BLaER1 treated with 17β-estradiol and CSF1 and Interleukin-3, amounts not matched to agents 10 nM and 100 nM (cell line): Measurements from ENCODE around the gene ORC5.
"Not testable (repeated sequence)": the region's sequence is repeated elsewhere in the genome, so short reads cannot be mapped to it uniquely, and the experiment has no call there.

Source experiments
- H3K27ac ChIP-seq, 11 experiments: shearing (Covaris generic); formaldehyde crosslinking; 2 replicates each; pipeline ENCODE4 v1.8.1; 2022
- H3K27me3 ChIP-seq, 11 experiments: shearing (Covaris generic); formaldehyde crosslinking; 2 replicates each; pipeline ENCODE4 v1.8.1; 2022
- H3K36me3 ChIP-seq, 11 experiments: shearing (Covaris generic); formaldehyde crosslinking; 2 replicates each; pipeline ENCODE4 v1.8.1; 2022
- H3K4me1 ChIP-seq, 10 experiments: shearing (Covaris generic); formaldehyde crosslinking; 2 replicates each; pipeline ENCODE4 v1.8.1; 2022
- H3K4me2 ChIP-seq, 11 experiments: shearing (Covaris generic); formaldehyde crosslinking; 2 replicates each; pipeline ENCODE4 v1.8.1; 2022
- H3K4me3 ChIP-seq, 10 experiments: shearing (Covaris generic); formaldehyde crosslinking; 2 replicates each; pipeline ENCODE4 v1.8.1; 2022
- H3K9ac ChIP-seq, 11 experiments: shearing (Covaris generic); formaldehyde crosslinking; 2 replicates each; pipeline ENCODE4 v1.8.1; 2022
- H3K9me3 ChIP-seq, 11 experiments: shearing (Covaris generic); formaldehyde crosslinking; replicated peaks in 1 of 11; 2 replicates each; pipeline ENCODE4 v1.8.1; 2022
- H4K20me1 ChIP-seq, 11 experiments: shearing (Covaris generic); formaldehyde crosslinking; 2 replicates each; pipeline ENCODE4 v1.8.1; 2022
- Cebpa-rat ChIP-seq, 11 experiments: shearing (Covaris generic); IDR thresholded peaks; 2 replicates each; pipeline ENCODE4 v1.8.1; 2022

The ORC5 gene

DNA sequence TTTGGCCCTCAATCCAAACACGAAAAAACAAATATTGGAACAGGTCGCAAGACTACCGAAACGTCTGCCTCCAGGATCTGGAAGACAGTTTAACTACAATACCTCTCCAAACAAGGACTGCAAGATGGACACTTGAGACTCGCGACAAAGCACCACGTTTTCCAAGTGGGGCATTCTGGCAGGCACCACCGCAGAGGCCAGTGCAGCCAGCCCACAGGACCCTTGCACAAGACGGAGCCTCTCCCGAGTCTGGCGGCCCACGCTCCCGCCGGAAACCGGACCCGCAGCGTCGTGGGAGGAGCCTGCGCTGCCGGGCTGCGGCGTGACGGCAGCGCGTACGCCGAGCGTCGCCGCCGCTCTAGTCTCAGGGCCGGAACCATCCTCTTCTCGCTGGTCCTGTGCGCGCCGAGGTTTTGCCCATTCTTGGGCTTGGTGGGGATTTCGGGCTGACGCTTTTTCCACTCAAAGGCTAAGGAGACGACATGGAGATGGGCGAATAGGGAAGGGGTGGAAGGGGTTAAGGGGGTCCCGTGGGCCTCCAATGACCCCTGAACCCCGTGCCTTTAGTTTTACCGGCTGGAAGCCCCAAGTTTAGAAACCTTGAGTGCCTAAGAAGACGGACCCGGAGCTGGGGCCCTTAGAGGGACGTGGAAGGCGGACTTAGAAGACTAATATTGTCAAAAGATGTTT, at the start of gene ORC5:
TSS of gene ORC5 (minus strand) at position 283 of the 690 bp plus-strand sequence. CDS start at position 174, 109 bp downstream.
- no peak for TF ChIP-seq Cebpa-rat (IDR thresholded peaks at IDR 0.05)
- Histone ChIP-seq H3K4me2 (peak within 1 kb of the TSS; percentile 84 to 98 (median 91)), H3K4me3 (peak within 1 kb of the TSS; percentile 75 to 93 (median 82)), H4K20me1 (peaks cover 0 to 11% (median 0%) of the 10 kb centered on the region in 11 experiments; a peak in 1 of 22 replicates), H3K36me3 (peaks cover 12 to 24% (median 13%) of the 10 kb centered on the region in 11 experiments), H3K27me3 (no peaks in the 10 kb centered on the region), H3K9ac (peak within 1 kb of the TSS; percentile 78 to 93 (median 89)), H3K4me1 (peaks cover 20 to 25% (median 23%) of the 10 kb centered on the region in 10 experiments), H3K27ac (peak within 1 kb of the TSS; percentile 78 to 92 (median 89)), H3K9me3 (peaks cover 0 to 5% (median 0%) of the 10 kb centered on the region in 11 experiments; a peak in 2 of 22 replicates)

DNA sequence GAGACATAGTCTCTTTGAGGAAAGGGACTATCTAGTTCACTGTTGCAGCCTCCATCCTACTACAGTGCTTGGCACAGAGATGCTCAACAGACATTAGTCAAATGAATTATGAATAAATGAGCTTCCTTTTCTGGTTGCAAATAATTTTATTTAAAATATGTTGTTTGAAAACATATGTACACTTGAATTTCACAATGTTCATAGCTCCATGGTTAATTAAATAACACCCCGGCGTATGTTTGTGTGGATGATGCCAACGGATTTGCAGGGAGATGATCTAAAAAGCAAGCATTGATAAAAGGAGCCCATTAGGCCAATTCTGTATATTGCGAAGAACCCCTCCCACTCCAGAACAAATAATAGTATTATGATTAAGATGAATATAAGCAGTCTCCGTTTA, 47.8 kb upstream of the ORC5 start:
- H3K9ac ChIP-seq, result no peak overlapping the region
- peaks cover 0 to 2% (median 0%) of the 10 kb centered on the region in 11 experiments; a peak in 1 of 22 replicates for H3K9me3 ChIP-seq
- TF ChIP-seq Cebpa-rat (IDR thresholded peaks at IDR 0.05), result no peak
- no peaks in the 10 kb centered on the region for H3K27me3 ChIP-seq
- H3K4me3 ChIP-seq, result no peak overlapping the region
- H4K20me1 ChIP-seq, result no peaks in the 10 kb centered on the region
- no peak overlapping the region for H3K4me2 ChIP-seq
- H3K4me1 ChIP-seq, result no peaks in the 10 kb centered on the region
- H3K36me3 ChIP-seq, result no peaks in the 10 kb centered on the region
- no peak overlapping the region for H3K27ac ChIP-seq

DNA sequence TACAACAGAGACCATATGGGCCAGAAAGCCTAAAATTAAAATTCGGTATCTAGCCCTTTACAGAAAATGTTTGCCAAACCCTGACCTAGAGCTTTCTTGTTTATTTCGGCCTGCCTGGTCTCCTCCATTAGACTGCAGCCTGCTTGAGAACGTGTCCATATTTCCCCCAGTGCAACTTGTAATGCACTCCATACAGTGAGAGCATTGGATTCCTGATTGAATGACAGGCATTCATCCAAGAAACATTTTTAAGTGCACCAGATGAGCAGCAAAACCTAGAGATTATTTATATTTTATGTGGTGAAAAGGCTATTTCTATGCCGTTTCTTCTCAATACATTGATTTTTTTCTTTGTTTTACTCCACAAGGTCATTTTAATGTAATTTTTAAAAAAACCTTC, 47.4 kb upstream of the ORC5 start:
- H3K36me3 ChIP-seq, result no peaks in the 10 kb centered on the region
- TF ChIP-seq Cebpa-rat (IDR thresholded peaks at IDR 0.05), result no peak
- H3K4me3 ChIP-seq, result no peak overlapping the region
- no peak overlapping the region for H3K9ac ChIP-seq
- no peaks in the 10 kb centered on the region for H4K20me1 ChIP-seq
- peaks cover 0 to 6% (median 0%) of the 10 kb centered on the region in 11 experiments; a peak in 1 of 22 replicates for H3K9me3 ChIP-seq
- H3K27ac ChIP-seq, result no peak overlapping the region
- no peaks in the 10 kb centered on the region for H3K27me3 ChIP-seq
- no peaks in the 10 kb centered on the region for H3K4me1 ChIP-seq
- H3K4me2 ChIP-seq, result no peak overlapping the region

DNA sequence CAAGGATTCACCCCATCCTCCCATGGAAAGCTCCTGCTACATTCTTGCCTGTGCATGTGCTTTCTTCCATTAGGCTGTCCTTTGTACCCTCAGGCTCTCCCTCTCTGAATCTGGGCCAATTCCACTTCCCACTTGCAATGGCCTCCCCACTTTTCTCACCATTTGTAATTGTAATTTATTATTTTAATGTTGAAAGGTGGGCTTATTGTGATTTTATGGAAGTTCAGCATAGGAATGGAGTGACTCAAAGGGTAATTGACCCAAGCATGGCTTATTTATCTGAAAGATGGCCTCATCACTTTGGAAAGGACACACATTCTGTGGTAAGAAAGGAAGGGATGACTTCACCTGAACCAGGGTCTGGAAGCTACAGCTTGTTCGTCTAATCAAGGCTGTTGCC, 46.9 kb upstream of the ORC5 start:
- Histone ChIP-seq H3K4me1 (no peaks in the 10 kb centered on the region), H3K4me3 (no peak overlapping the region), H3K36me3 (no peaks in the 10 kb centered on the region), H3K9me3 (peaks cover 0 to 11% (median 0%) of the 10 kb centered on the region in 11 experiments; a peak in 1 of 22 replicates), H3K4me2 (no peak overlapping the region), H3K27ac (no peak overlapping the region), H4K20me1 (no peaks in the 10 kb centered on the region), H3K9ac (no peak overlapping the region), H3K27me3 (no peaks in the 10 kb centered on the region)
- TF ChIP-seq Cebpa-rat (IDR thresholded peaks at IDR 0.05), result no peak

DNA sequence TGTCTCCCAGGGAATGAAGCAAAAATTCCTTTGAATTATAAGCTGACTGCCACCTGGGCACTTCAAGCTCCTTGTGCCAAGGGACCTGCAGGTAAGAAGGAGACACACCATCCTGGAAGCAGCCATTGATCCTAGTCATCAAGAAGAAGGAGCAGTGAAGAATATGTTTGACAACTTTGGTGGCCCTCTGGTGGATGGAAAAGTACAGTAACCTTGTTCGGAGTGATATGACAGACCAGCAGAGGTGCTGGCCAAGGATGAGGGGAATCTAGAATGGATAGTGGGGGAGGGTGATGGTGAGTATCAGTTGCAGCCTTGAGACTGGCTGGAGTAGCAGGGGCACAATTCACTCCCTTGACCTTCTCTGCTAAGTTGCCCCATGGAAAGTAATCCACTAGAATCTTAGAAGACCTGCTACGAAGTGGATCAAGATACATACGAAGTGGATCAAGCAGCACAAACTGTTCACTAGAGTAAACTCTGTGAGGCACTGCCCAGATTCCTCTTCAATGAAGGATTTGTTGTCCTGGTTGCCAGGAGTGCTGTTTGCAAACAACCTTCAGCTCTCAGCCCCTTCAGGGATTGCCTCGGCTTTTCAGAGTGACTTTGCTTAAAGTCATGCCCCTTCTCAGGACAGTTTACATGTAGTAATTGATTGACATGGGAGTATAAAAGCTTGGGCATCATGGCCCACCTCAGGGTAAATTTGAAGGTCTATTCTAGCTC, 44.8 kb upstream of the ORC5 start:
- Histone ChIP-seq H3K9ac (no peak overlapping the region), H3K27ac (no peak overlapping the region), H3K9me3 (peaks cover 0 to 24% (median 7%) of the 10 kb centered on the region in 11 experiments; a peak in 11 of 22 replicates), H3K27me3 (no peaks in the 10 kb centered on the region), H3K4me3 (no peak overlapping the region), H4K20me1 (no peaks in the 10 kb centered on the region), H3K36me3 (no peaks in the 10 kb centered on the region), H3K4me1 (no peaks in the 10 kb centered on the region), H3K4me2 (no peak overlapping the region)
- TF ChIP-seq Cebpa-rat (IDR thresholded peaks at IDR 0.05), result no peak

DNA sequence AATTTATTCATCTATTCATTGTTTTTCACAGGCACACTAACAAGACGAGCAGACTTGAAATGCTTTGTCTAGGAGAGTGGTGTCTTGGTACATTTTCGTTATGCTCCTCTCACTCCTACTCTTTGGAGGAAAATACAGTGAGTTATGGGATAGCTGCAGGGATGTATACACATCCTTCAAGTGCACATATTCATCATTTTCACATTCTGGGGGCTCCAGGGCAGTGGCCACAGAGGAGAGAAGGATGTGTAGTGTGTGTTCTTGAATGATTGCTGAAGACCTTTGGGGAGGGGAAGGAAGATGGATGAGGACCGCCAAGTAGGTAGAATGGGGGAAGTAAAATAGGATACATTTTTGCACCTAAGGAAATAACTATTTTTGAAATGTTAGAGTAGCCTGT, 34.8 kb upstream of the ORC5 start:
- no peak for TF ChIP-seq Cebpa-rat (IDR thresholded peaks at IDR 0.05)
- no peaks in the 10 kb centered on the region for H3K36me3 ChIP-seq
- H3K27ac ChIP-seq, result no peak overlapping the region
- H3K27me3 ChIP-seq, result no peaks in the 10 kb centered on the region
- no peak overlapping the region for H3K9ac ChIP-seq
- no peaks in the 10 kb centered on the region for H3K9me3 ChIP-seq
- no peak overlapping the region for H3K4me3 ChIP-seq
- peaks cover 0 to 4% (median 0%) of the 10 kb centered on the region in 10 experiments; a peak in 1 of 20 replicates for H3K4me1 ChIP-seq
- no peaks in the 10 kb centered on the region for H4K20me1 ChIP-seq
- no peak overlapping the region for H3K4me2 ChIP-seq

DNA sequence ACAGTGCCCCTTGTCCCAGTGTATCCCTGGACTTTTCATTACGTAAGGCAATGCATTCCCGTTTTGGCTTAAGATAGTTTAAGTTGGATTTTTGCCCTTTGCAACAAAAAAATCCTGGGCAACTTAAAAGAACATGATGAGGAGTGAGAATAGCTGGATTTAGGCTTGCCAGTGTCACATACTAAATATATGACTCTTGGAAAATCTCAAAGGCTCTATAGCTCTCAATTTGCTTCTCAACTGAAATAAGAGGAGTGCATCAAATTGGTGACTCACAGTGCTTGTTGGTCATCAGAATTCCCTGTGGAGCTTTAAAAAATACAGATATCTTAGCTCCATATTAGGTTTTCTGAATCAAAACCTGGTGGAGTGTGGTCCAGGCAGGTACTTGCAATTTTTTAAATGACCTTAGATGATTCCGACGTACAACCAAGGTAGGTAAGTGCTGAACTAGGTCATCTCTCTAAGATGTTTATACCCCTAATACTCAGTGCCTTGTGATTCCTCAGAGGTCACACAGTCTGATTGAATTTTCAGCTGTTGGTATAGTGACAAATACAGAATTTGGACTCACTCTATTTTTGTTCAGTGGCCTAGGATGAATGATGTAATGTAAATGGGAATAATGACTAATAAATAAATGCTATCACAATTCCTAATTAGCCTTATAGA, 33.9 kb upstream of the ORC5 start:
- no peak overlapping the region for H3K9ac ChIP-seq
- H3K9me3 ChIP-seq, result no peaks in the 10 kb centered on the region
- no peaks in the 10 kb centered on the region for H4K20me1 ChIP-seq
- H3K36me3 ChIP-seq, result no peaks in the 10 kb centered on the region
- no peak overlapping the region for H3K4me3 ChIP-seq
- no peak for TF ChIP-seq Cebpa-rat (IDR thresholded peaks at IDR 0.05)
- peaks cover 0 to 4% (median 0%) of the 10 kb centered on the region in 10 experiments; a peak in 1 of 20 replicates for H3K4me1 ChIP-seq
- H3K4me2 ChIP-seq, result no peak overlapping the region
- no peak overlapping the region for H3K27ac ChIP-seq
- no peaks in the 10 kb centered on the region for H3K27me3 ChIP-seq

DNA sequence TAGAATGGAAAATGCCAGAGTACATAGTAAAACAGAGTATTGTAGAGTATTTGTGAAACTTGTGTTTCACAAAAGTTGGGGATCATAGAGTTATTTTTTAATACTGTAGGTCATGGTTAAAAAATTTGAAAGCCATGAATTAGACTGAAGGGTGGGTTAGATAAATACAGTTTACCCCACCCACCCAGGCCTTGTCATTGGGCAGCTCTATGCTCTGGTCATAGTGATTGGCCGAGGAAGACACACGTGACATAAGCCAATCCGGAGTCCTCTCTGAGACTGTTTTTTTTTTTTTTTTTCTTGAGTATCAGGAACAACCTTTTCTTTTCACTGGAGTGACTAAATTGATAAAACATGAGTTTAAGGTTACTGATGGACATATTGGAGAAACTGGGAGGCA, 33.3 kb upstream of the ORC5 start:
- H3K27me3 ChIP-seq, result no peaks in the 10 kb centered on the region
- H3K4me1 ChIP-seq, result peaks cover 0 to 4% (median 0%) of the 10 kb centered on the region in 10 experiments; a peak in 1 of 20 replicates
- H3K9ac ChIP-seq, result no peak overlapping the region
- no peak overlapping the region for H3K27ac ChIP-seq
- H3K4me2 ChIP-seq, result no peak overlapping the region
- H3K36me3 ChIP-seq, result no peaks in the 10 kb centered on the region
- H3K4me3 ChIP-seq, result no peak overlapping the region
- no peaks in the 10 kb centered on the region for H4K20me1 ChIP-seq
- no peak for TF ChIP-seq Cebpa-rat (IDR thresholded peaks at IDR 0.05)
- no peaks in the 10 kb centered on the region for H3K9me3 ChIP-seq

DNA sequence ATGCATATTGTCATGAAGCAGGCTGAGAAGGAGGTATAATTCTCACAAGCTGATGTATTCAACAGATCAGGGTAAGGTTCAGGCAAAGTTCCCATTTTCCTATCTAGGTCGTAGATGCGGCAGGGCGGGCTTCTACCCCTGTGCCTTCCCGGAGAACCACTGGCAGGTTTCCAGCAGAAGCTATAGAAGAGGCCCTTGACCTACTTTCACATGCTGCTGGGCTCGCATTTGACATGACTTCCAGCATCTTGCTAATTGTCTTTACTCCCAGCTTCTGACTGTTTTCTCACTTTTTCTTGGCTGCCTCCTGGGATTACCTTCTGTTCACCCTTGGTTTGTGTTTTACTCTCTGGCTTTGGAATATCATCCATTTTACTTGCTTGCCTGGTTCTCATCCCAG, 32.6 kb upstream of the ORC5 start:
- TF ChIP-seq Cebpa-rat (IDR thresholded peaks at IDR 0.05), result no peak
- H3K4me2 ChIP-seq, result no peak overlapping the region
- H3K9me3 ChIP-seq, result no peaks in the 10 kb centered on the region
- H3K27me3 ChIP-seq, result no peaks in the 10 kb centered on the region
- peaks cover 0 to 4% (median 0%) of the 10 kb centered on the region in 10 experiments; a peak in 1 of 20 replicates for H3K4me1 ChIP-seq
- no peak overlapping the region for H3K9ac ChIP-seq
- no peaks in the 10 kb centered on the region for H4K20me1 ChIP-seq
- H3K4me3 ChIP-seq, result no peak overlapping the region
- no peak overlapping the region for H3K27ac ChIP-seq
- H3K36me3 ChIP-seq, result no peaks in the 10 kb centered on the region

DNA sequence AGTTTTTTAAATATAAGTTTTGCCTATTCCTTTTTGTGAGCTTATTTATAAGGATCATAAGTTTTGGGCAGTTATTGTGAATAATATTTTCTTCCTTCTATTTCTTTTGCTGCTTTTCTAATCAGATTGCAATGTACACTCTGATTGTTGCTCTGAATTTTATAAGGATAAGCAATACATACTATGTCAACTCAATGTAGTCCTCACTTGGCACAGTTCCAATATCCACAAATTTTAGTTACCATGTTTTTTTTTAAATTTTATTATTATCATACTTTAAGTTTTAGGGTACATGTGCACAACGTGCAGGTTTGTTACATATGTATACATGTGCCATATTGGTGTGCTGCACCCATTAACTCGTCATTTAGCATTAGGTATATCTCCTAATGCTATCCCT, 27.2 kb upstream of the ORC5 start:
- H3K9me3 ChIP-seq, H3K4me2 ChIP-seq, H3K4me3 ChIP-seq, H3K27ac ChIP-seq, H3K36me3 ChIP-seq, H3K27me3 ChIP-seq, H3K9ac ChIP-seq, H3K4me1 ChIP-seq, H4K20me1 ChIP-seq: not testable (repeated sequence)
